ENCODE results near the gene MBNL1.

MBNL1 gene, protein sequence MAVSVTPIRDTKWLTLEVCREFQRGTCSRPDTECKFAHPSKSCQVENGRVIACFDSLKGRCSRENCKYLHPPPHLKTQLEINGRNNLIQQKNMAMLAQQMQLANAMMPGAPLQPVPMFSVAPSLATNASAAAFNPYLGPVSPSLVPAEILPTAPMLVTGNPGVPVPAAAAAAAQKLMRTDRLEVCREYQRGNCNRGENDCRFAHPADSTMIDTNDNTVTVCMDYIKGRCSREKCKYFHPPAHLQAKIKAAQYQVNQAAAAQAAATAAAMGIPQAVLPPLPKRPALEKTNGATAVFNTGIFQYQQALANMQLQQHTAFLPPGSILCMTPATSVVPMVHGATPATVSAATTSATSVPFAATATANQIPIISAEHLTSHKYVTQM

DNA sequence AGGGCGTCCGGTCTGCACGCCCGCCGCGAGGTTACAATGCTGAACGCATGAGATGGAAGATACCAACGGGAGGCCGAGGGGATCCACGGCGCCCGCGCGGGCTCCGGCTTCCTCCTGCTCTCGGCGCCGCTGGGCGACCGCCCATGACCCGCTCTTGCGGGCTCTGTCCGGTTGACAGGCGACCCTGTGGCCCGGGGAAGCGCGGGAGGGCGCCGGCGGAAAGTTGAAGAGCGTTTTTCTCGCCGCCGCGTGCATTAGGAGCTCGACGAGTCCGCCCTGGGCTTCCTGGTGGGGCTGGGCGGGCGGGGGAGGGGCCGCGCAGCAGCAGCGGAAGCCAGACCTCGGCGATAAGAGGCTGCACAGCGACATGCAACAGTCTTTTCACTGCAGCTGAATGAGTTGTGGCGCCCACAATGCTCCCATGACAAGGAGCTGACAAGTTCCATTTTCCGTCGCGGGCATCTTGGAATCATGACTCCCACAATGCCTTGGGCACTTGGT lies at the start of gene MBNL1:
Gene MBNL1 (plus strand): TSS at position 375 of the 501 bp plus-strand sequence. CDS start 31,265 bp downstream, outside the sequence.
- peak; percentile 83 for DNase-seq (ENCODE audit: low spot score)

DNA sequence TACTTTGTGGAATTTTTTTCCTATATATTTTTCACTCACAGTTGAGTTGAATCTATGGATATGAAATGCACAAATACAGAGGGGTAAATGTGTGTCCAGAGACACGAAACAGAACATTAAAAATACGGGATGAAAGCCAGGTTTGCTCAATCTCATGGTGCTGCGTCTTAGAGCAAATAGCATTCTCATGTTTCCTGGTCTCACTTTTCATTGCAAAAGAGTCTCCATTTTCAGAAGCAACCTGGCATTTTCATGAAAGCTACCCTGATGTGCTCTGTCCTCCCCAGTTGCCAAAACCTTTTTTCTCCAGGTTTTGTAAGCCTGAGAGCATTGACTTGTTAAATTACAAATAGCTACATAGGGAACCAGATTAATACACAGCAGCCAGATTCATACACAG lies 49.5 kb upstream of the MBNL1 start:
- no peak for DNase-seq (ENCODE audit: low spot score)

DNA sequence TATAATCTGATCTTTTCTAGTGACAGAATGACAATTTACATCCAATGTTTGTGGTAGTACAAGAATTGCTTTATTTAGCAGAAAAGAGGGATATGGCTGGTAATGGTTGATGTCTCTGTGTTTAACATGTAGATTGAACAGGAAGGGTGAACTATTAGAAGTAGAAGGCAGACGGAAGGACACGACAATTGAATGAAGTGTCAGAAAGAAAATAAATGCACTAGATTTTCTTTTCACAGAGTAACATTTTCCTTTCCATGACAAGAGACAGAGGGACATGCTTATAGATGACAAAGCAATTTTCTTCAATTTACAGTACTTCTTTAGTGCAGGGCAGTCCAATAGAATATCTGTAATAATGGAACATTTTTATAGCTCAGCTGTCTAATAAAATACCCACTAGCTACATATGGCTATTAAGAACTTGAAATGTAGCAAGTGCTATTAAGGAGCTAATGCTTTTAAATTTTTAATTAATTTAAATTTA lies 48.9 kb upstream of the MBNL1 start:
- no peak for DNase-seq (ENCODE audit: low spot score)

DNA sequence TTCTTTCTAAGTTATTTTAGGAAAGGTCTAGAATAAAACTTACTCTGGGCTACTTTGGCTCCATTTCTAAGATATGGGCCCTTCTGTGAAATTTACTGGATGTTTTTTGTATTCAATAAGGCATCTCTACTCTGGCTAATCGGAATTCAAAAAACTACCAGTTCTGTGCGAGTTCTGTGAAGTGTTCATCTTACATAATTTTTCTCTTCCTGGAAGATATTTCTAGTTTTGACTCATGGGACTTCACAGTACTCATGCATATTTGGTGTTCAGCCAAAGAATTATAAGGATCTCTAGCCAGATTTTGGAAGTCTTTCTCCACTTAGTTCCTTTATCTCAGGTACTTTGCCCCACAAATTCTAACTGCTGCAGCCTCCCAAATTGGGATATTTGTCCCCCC lies 46.4 kb upstream of the MBNL1 start:
- DNase-seq (ENCODE audit: low spot score) = peak; percentile 71

DNA sequence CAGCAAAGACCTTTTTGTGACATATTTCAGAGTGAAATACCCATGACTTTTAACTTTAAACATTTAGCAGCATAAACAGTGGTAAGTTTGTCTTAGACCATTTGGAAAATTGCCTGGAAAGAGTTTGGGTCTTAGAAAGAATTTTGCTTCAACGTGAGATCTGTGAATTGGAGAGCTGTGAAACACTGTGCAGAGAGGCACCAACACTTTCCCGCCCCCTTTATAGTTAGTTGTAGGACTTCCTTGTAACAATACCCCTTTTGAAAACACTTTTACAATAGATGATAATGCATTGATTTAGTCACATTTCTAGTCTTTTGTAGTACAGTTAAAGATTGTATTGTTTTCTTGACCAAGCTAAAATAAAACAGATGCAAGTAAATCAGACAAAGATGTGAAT lies 43.5 kb upstream of the MBNL1 start:
- DNase-seq (ENCODE audit: low spot score) = no peak

DNA sequence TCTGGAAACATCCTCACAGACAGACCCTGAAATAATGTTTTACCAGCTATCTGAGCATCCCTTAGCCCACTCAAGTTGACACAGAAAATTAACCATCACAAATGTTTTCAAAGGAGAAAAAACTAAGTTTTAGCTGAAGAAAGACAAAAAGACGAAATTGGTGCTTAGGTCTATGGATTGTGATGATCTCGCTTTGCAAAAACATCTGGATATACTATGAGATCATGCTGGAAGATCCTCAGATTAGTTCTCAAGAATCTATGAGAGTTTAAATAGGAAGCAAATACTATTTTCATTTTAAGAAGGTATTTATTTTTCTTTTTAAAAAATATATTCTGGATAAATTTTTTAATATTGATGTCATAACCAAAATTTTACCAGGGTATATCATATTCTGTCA lies 42.6 kb upstream of the MBNL1 start:
- DNase-seq (ENCODE audit: low spot score) = no peak

DNA sequence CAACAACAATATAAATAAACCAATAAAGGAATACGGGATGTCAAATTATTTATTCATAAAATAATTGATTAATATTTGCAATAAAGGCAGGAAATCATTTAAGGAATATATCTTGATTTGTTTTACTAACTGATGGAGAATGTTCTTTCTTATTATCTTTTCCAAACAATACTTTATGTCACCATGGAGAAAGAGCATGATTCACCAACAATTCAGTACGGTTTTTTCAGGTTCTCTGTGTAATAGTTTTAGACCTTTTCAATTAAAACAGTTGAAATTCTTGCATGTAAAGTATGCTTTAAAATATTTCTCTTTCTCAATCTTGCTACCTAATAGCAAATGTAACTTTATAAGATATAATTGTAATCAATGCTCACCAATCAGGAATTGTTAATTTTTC lies 41.7 kb upstream of the MBNL1 start:
- DNase-seq (ENCODE audit: low spot score) = no peak

DNA sequence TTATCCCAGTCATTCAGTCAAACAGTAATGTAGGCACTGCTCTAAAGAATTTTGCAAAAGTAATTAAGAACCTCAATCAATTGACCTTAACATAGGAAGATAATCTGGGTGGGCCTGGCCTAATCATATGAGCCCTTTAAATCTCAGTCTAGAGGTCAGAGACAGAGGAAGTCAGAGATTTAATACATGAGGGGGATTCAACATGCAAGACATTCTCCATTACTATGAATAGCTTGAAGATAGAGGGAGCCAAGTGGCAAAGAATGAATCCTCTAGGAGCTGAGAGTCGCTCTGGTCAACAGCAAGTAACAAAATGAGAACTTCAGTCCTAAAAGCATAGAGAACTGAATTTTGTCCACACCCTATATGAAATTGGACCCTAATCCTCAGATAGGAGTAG lies 39.0 kb upstream of the MBNL1 start:
- no peak for DNase-seq (ENCODE audit: low spot score)

DNA sequence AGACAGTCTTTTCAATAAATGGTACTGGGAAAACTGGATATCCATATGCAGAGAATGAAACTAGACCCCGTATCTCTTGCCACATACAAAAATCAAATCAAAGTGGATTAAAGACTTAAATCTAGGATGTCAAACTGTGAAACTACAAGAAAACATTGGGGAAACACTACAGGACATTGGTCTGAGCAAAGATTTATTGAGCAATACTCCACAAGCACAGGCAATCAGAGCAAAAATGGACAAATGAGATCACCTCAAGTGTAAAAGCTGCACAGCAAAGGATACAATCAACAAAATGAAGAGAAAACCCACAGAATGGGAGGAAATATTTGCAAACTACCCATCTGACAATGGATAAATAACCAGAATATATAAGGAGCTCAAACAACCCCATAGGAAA lies 38.4 kb upstream of the MBNL1 start:
- DNase-seq (ENCODE audit: low spot score) = no peak

DNA sequence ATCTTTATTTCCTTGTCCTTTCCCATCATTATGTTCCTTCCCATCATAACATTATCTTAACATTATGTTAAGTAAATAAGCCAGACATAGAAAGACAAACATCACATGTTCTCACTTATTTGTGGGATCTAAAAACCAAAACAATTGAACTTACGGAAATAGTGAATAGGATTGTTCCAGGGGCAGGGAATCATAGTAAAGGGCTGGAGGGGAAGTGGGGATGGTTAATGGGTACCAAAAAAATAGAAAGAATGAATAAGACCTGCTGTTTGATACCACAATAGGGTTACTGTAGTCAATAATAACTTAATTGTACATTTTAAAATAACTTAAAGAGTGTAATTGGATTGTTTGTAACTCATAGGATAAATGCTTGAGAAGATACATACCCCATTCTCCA lies 36.7 kb upstream of the MBNL1 start:
- DNase-seq (ENCODE audit: low spot score) = no peak

DNA sequence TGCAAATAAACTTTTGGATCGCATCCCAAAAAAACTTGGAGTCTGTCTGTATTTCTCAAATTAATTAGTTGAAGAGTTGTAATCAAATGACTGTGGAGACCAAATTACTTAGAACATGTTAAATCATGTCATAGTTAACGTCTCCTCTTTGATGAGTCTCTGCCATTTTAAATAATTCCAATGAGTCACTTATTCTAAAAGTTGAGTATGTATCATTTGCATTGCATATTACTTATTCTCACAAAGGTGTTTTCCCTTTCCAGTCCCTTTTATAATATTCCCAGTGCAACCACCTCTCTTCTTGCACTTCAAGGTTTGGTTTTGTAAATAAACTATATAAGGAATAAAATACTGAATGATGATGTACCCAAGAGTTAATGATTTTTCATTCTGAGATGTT lies 36.0 kb upstream of the MBNL1 start:
- no peak for DNase-seq (ENCODE audit: low spot score)

DNA sequence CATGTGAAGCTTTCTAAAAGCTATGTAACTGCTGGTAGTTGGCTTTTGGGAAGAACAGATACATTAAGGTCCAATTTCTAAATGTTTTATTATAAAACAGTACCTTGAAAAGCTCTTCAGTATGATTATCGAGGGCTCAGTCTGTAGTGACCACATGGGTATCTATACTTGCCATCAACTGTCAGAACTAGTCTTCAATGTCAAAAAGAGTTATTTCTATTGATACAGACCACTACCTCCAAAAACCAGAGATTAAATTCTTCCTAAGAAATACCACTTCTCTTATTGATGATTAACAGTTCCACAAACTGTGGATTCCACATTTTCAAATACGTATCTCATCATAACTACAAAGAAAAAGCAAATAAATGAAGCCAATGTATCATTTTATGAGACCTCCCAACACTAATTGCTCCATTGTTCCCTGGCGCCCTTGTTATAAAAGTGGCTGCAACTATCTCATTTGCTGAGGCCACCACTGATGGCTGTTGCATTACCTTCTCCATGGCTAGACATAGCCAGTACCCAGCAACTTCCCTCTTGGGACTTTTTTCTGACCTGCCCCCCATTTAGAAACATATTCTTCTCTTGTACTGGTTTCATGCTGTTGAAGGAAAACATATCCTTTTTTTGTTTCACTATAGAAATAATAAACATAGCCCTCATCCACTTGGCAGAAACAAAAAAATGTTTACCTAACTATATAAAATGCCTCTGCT lies 33.9 kb upstream of the MBNL1 start:
- no peak for DNase-seq (ENCODE audit: low spot score)

DNA sequence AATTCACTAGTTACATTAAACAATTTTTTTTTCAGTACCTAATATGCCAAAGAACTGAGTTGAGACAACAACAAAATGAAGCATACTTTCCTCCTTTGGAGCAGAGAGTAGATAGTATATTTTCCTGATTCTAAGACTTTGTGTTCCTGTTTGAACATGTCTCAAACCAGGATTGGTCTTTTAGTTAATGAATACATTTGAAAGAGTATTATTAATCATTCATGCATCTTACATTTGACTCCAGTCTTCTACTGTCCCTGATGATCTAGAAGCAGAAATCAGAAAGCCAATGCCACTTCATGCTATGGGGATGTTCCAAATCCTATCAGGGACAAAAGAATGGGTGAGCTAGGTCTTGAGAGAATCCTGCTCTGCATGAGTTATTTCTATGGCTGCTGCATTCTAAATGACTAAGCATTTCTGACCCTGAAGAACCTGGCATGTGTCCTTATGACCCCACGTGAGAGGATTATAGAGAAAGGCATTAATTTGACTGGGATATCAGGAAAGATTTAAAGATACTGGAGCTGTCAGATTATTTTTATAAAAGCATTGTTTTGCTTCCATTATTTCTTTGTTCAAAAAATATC lies 32.9 kb upstream of the MBNL1 start:
- DNase-seq (ENCODE audit: low spot score) = no peak

DNA sequence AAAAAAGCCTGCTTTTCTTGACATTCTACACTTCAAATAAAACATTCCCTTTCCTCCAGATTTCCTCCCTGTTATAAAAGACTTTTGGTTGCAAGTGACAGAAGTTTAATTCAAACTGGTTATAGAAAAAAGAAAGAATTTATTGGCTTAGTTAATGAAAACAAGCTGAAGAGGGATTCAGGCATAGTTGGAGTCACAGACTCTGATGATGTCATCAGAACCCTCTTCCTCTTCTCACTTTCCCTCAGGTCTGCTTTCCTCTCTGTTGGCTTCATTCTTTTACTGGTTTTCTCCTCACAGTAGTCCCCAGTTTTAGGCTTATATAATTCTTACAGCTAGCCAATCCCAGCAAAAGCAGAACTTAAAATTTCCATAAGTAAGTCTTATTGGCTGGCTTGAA lies 32.0 kb upstream of the MBNL1 start:
- no peak for DNase-seq (ENCODE audit: low spot score)

DNA sequence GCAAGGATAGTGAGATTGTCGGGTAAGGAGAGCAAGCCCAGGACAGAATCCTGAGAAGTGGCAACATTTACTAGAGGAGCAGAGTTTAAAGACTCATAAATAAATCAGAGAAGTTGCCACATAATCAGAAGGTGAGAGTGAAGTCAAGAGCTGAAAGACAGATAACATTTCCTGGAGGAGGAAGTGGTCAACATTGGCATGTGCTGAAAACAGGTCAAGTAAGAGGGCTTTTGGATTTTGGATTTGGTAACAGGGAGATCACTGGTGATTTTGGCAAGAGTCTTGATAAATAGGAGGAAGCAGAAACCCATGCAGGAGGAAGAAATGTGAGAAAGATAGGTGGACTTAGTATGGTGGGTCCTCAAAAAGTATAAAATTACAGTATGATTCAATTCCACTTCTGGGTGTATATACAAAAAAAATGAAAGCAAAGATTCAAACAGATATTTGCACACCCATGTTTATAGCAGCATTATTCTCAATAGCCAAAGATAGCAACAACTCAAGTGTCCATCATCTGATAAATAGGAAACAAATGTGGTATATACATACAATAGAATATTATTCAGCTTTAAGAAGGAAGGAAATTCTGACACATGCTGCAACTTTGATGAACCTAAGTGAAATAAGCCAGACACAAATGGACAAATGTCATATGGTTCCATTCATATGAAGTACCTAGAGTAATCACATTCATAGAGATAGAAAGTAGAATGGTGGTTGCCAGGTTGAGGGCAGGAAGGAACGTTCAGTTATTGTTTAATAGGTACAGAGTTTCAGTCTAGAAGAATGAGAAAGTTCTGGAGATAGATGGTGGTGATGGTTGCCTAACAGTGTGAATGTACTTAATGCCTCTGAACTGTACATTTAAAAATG lies 27.3 kb upstream of the MBNL1 start:
- DNase-seq (ENCODE audit: low spot score) = no peak

DNA sequence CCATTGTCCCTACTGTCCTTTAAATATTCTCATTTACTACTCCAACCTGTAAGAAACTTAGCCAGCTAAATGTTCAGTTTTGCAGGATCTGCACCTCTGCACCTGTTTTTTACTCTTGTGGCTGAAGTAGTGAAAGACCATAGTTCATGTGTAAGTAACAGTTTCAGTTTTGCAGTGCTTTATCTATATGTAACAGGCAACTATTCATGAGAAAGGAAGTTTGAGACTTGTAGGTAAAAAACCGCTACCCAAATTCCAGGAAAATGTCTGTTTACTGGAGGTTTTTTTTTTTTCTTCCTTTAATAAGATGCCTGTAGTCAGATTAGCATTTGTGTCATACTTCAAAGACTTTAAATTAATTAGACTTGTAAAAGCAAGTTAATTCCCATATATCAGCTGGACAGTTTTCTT lies 25.4 kb upstream of the MBNL1 start:
- DNase-seq (ENCODE audit: low spot score) = peak; percentile 79

DNA sequence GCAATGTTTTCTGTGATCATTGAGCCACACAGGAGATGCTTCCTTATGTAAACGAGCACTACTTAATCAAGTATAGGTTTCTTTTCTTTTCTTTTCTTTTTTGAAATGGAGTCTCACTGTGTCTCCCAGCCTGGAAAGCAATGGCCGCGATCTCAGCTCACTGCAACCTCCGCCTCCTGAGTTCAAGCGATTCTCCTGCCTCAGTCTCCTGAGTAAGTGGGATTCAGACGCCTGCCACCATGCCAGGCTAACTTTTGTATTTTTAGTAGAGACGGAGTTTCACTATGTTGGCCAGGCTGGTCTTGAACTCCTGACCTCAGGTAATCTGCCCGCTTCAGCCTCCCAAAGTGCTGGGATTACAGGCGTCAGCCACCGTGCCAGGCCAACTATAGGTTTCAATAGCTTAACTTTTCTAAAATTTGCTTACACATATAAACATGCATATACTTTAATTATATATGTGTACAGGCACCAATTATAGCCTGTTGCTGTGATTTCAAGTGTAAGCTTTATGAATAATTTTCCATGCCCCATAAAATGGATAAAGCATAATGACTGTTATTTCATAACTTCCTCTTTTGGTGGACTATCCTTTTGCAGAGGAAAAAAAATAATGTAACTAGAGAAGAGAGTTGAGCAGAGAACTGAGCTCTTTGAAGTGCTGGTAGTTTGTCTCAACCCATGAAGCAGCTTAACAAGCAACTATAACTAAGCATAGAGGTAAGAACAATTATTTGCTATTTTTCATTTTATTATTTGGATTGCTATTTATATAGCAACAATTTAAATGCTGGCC lies 24.8 kb upstream of the MBNL1 start:
- DNase-seq (ENCODE audit: low spot score) = peak; percentile 45

DNA sequence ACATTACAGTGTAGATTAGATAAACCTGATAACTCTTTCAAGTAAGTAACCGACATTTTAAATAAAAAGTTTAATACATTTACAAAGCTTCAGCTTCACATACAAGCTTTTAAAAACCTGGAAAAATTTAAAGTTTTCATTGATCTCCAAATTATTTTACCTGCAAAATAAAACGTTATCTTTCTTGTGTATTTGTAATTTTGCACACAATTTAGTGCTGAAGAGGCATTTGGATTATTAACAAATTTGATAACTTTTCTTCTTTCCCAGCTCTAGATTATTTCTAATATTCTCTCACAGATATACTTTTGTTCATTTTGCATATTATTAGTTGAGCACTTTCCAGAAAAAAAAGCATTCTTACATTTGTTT lies 24.2 kb upstream of the MBNL1 start:
- DNase-seq (ENCODE audit: low spot score) = no peak

DNA sequence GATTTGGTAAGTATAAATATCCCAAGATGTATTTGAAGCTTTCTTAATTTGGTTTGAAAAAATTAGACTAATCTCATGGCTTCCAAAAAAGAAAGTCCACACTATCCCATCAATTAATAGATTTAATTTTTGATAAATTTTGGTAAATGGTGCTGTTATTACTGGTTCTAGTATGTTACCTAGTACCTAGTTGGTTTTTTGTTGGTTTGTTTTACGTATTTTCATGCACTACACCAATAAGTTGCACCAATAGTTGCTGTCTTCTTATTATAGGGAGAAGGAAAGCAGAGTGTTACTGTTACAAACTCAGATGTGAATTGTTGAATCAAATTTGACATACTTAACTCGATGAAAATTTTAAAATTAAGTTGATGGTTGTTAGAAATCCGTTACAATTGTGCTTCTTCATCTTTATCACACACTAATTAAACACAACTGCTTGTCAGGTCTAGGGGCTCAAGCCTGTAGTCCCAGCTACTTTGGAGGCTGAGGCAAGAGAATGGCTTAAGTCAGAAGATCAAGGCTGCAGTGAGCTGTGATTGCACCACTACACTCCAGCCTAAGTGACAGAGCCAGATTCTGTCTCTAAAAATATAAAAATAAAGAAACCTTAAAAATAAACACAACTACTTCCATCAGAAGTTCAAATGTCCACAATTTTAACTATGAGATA lies 23.1 kb upstream of the MBNL1 start:
- DNase-seq (ENCODE audit: low spot score) = peak; percentile 48

DNA sequence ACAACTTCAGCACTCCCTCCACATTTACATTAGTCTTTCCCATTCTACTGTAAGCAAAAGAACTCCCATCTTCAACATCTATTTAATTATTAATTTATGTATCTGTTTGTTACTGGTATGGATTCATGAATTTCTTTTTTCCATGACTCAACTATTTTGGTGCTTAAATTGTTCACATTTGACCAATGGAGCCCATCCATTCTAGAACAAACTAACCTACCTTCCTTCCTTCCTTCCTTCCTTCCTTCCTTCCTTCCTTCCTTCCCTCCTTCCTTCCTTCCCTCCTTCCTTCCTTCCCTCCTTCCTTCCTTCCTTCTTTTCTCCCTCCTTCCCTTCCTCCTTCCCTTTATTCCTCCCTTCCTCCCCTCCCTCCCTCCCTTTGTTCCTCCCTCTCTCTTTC lies 16.8 kb upstream of the MBNL1 start:
- DNase-seq (ENCODE audit: low spot score) = no peak

DNA sequence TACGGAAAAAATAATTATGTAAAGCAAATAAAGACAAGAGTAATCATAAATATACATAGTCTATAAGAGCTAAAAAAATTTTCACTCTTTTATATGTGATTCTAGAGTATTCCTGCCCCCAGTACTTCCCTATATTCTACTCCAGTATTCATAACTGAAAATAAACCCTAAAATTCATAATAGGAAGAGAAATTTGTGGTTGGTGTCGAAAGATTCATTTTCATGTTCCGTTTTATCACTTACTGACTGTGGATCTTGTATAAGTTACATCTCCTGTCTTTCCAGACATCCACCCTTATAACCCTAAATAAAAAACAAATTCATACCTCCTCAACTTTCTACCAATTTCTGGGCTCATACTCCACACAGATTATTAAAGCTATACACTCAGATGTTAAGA lies 16.0 kb upstream of the MBNL1 start:
- DNase-seq (ENCODE audit: low spot score) = no peak
